ENCODE measurements around the gene SLC48A1.

DNA sequence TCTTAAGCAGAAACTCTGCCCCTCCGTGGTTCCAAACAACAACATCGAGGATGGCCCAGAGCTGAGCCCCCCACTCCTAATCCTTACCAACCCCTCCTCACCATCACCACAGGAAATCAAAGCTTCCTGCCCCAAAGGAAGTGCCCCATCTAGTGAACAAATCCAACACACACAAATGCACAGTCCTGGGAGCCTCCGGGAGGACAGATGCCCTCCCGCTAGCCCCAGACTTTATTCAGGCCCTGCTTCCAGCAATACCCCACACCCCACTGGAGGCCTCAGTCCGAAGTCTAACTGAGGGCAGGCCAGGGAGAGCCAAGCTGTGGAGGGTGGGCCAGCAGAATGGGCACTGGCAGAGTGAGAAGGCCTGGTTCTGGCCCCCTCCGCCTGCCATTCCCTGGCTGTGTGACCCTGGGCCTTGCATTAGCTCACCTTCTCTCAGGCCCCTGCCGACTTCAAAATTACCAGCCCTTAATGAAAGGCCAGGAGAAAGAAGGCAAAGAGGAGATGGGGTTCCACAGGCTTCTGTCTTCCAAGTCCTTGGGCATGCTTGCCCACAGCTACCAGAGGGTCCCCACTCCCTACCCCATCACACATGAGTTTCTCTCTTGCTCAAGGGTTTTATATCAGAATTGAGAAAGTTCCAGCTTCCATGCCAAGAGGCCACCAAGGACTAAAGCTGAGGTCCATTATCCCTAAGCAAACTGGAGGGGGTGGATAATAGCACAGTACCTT is 44.4 kb downstream of the SLC48A1 start:
- TF ChIP-seq, protein P1, sequence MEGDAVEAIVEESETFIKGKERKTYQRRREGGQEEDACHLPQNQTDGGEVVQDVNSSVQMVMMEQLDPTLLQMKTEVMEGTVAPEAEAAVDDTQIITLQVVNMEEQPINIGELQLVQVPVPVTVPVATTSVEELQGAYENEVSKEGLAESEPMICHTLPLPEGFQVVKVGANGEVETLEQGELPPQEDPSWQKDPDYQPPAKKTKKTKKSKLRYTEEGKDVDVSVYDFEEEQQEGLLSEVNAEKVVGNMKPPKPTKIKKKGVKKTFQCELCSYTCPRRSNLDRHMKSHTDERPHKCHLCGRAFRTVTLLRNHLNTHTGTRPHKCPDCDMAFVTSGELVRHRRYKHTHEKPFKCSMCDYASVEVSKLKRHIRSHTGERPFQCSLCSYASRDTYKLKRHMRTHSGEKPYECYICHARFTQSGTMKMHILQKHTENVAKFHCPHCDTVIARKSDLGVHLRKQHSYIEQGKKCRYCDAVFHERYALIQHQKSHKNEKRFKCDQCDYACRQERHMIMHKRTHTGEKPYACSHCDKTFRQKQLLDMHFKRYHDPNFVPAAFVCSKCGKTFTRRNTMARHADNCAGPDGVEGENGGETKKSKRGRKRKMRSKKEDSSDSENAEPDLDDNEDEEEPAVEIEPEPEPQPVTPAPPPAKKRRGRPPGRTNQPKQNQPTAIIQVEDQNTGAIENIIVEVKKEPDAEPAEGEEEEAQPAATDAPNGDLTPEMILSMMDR (IDR thresholded peaks at IDR 0.05) = peak in 3 of 6 experiments; percentile 5 to 27 (median 12)
- TF ChIP-seq POLR2A (IDR thresholded peaks at IDR 0.05) = peak in 1 of 4 donors; percentile 7
